ENCODE data around the gene BAHCC1.

BAHCC1 gene

GRCh38 chr17:81453712-81454111, 58.5 kb downstream of the BAHCC1 start:
- Histone ChIP-seq H2AFZ (ENCODE audit: low read length) (no peak overlapping the region), H3K9me3 (replicated peaks; ENCODE audit: insufficient read depth, low read length) (no peaks in the 10 kb centered on the region), H3K27ac (ENCODE audit: low read length) (no peak overlapping the region), H3F3A (ENCODE audit: insufficient read depth, low read length) (no peaks in the 10 kb centered on the region), H3K9ac (ENCODE audit: low read length) (no peak overlapping the region), H3K4me1 (ENCODE audit: low read length) (no peaks in the 10 kb centered on the region), H4K20me1 (ENCODE audit: insufficient read depth, low read length) (no peaks in the 10 kb centered on the region), H3K27me3 (replicated peaks; ENCODE audit: insufficient read depth, low read length) (peaks cover 88% of the 10 kb centered on the region), H3K4me2 (ENCODE audit: low read depth, low read length) (no peak overlapping the region), H3K9me2 (replicated peaks; ENCODE audit: insufficient read depth, low read length) (no peaks in the 10 kb centered on the region), H3K79me2 (ENCODE audit: low read length) (no peaks in the 10 kb centered on the region), H3K36me3 (replicated peaks; ENCODE audit: insufficient read depth, low read length) (no peaks in the 10 kb centered on the region), H3K4me3 (ENCODE audit: low read length) (no peak overlapping the region)
- TF ChIP-seq CTCF (IDR thresholded peaks at IDR 0.05; ENCODE audit: low read length) (no peak), EZH2phosphoT487 (IDR thresholded peaks at IDR 0.05; ENCODE audit: low read length) (no peak), EZH2 (optimal IDR thresholded peaks at IDR 0.05; ENCODE audit: low read depth, low read length) (no peak)
- no peak for DNase-seq

- Histone ChIP-seq H2AFZ (ENCODE audit: low read length) (no peak overlapping the region), H4K20me1 (ENCODE audit: insufficient read depth, low read length) (no peaks in the 10 kb centered on the region), H3K9ac (ENCODE audit: low read length) (no peak overlapping the region), H3K4me1 (ENCODE audit: low read length) (no peaks in the 10 kb centered on the region), H3K36me3 (replicated peaks; ENCODE audit: insufficient read depth, low read length) (no peaks in the 10 kb centered on the region), H3K79me2 (ENCODE audit: low read length) (no peaks in the 10 kb centered on the region), H3K9me3 (replicated peaks; ENCODE audit: insufficient read depth, low read length) (no peaks in the 10 kb centered on the region), H3F3A (ENCODE audit: insufficient read depth, low read length) (no peaks in the 10 kb centered on the region), H3K27ac (ENCODE audit: low read length) (no peak overlapping the region), H3K4me3 (ENCODE audit: low read length) (no peak overlapping the region), H3K4me2 (ENCODE audit: low read depth, low read length) (no peak overlapping the region), H3K9me2 (replicated peaks; ENCODE audit: insufficient read depth, low read length) (no peaks in the 10 kb centered on the region), H3K27me3 (replicated peaks; ENCODE audit: insufficient read depth, low read length) (peaks cover 84% of the 10 kb centered on the region)
- no peak for DNase-seq
- TF ChIP-seq EZH2 (optimal IDR thresholded peaks at IDR 0.05; ENCODE audit: low read depth, low read length), result no peak
- no peak for TF ChIP-seq EZH2phosphoT487 (IDR thresholded peaks at IDR 0.05; ENCODE audit: low read length)
- TF ChIP-seq CTCF (IDR thresholded peaks at IDR 0.05; ENCODE audit: low read length), result no peak
Measured at GRCh38 chr17:81454473-81454872, 59.2 kb downstream of the BAHCC1 start.

GRCh38 chr17:81455387-81455786, 60.1 kb downstream of the BAHCC1 start:
- Histone ChIP-seq H3K27ac (ENCODE audit: low read length) (no peak overlapping the region), H3K27me3 (replicated peaks; ENCODE audit: insufficient read depth, low read length) (peaks cover 80% of the 10 kb centered on the region), H3K9ac (ENCODE audit: low read length) (no peak overlapping the region)

More at GRCh38 chr17:81455387-81455786, 60.1 kb downstream of the BAHCC1 start:
- H3K9me3 ChIP-seq (replicated peaks; ENCODE audit: insufficient read depth, low read length), result no peaks in the 10 kb centered on the region
- H3K9me2 ChIP-seq (replicated peaks; ENCODE audit: insufficient read depth, low read length), result no peaks in the 10 kb centered on the region
- no peaks in the 10 kb centered on the region for H3K79me2 ChIP-seq (ENCODE audit: low read length)
- no peak overlapping the region for H3K4me3 ChIP-seq (ENCODE audit: low read length)
- H2AFZ ChIP-seq (ENCODE audit: low read length), result no peak overlapping the region
- H3F3A ChIP-seq (ENCODE audit: insufficient read depth, low read length), result no peaks in the 10 kb centered on the region
- H3K4me2 ChIP-seq (ENCODE audit: low read depth, low read length), result no peak overlapping the region
- TF ChIP-seq EZH2phosphoT487 (IDR thresholded peaks at IDR 0.05; ENCODE audit: low read length), result no peak
- TF ChIP-seq EZH2 (optimal IDR thresholded peaks at IDR 0.05; ENCODE audit: low read depth, low read length), result no peak
- TF ChIP-seq CTCF (IDR thresholded peaks at IDR 0.05; ENCODE audit: low read length), result no peak
- H3K4me1 ChIP-seq (ENCODE audit: low read length), result no peaks in the 10 kb centered on the region
- H4K20me1 ChIP-seq (ENCODE audit: insufficient read depth, low read length), result no peaks in the 10 kb centered on the region
- no peaks in the 10 kb centered on the region for H3K36me3 ChIP-seq (replicated peaks; ENCODE audit: insufficient read depth, low read length)
- no peak for DNase-seq
